RPMI8226 (cell line): ENCODE results near the gene MORC2.

Experiments used
- DNase-seq: peaks from one replicate; pipeline ENCODE4 v3.0.0-alpha.2; 2015

MORC2 gene

GRCh38 chr22:30918761-30919160 is 49.8 kb downstream of the MORC2 start:
- no peak for DNase-seq

DNA sequence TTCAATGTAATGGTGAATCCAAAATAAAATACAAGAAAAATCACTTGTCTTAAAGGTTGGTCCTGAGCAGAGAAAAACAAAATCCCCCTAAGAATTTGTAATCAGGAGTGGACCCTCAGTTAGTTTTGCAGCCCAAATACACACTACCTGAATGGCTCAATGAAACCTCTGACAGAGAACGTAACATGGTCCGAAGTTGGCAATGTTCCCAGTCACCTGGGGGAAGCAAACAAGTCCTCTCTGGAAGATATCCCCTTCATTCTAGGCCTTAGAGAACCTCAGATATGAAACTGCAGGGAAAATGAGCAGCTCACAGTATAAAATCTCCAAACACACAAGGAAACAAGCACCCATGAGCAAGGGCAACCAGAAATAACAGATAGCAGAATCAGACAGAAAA is 58.2 kb downstream of the MORC2 start:
- peak; percentile 20 for DNase-seq

GRCh38 chr22:30909306-30909705 is 59.3 kb downstream of the MORC2 start:
- DNase-seq, result no peak

- DNase-seq, result no peak
These were observed 60.5 kb downstream of the MORC2 start for GRCh38 chr22:30908051-30908461.

GRCh38 chr22:30906946-30907345 is 61.6 kb downstream of the MORC2 start:
- DNase-seq, result no peak

- no peak for DNase-seq
These were observed 62.2 kb downstream of the MORC2 start for GRCh38 chr22:30906411-30906810.

- no peak for DNase-seq
These were observed 62.8 kb downstream of the MORC2 start for GRCh38 chr22:30905696-30906341.

GRCh38 chr22:30903876-30904460 is 64.6 kb downstream of the MORC2 start:
- no peak for DNase-seq

DNA sequence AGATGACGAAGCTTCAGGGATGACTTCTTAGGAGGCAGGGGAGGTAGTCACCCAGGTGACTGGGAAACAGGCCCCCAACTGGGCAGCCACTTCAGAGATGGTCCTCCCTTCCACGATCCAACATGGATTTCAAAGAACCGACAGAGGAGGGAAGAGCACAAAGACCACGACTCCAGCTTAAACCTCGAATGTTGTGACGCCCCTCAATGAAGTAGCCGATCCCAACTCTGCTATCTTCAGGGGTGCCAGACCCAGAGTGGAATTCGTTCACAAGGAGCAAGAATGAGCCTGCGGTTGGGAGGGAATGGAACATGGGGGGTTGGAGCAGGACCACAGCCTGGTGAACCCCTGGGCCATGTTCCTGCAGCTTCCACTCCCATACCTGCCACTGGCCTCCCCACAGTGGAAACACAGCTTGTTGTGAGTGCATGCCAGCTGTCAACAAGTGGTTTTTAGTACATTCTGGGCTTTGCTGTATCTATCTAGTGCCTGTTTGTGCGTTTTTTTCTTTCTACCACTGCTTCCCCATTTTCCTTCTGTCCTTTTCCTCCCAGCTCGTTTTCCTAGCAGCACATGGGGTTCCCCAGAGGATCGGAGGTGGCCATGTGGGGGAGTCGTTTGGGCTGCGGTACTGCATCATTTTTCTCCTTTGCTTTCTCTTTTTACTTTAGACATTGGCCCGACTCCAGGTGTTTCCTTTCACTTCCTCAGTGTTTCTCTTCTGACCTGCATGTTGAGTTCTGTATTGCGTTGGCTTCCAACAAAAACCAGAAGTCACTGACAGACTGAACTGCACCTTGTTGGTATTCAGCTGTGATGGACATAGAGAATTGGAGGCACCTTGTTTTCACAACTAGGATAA is 65.8 kb downstream of the MORC2 start:
- peak; percentile 86 for DNase-seq

DNA sequence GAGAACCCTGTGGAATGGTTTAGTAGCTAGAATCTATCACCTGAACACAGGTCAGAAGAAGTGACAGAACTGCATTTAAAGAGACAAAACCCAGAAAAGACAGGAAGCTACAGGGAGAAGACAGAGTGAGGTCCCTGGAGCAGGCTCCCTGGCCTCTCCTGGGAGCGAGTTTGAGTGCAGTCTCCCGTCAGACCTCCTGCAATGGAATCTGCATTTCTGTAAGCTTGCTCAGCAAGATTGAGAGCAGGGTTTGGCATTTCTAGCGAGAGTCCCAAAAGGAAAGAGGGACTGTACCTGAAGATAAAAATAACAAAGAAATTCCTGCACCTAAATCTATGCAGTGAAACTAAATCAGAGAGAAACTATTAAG is 74.2 kb downstream of the MORC2 start:
- no peak for DNase-seq

DNA sequence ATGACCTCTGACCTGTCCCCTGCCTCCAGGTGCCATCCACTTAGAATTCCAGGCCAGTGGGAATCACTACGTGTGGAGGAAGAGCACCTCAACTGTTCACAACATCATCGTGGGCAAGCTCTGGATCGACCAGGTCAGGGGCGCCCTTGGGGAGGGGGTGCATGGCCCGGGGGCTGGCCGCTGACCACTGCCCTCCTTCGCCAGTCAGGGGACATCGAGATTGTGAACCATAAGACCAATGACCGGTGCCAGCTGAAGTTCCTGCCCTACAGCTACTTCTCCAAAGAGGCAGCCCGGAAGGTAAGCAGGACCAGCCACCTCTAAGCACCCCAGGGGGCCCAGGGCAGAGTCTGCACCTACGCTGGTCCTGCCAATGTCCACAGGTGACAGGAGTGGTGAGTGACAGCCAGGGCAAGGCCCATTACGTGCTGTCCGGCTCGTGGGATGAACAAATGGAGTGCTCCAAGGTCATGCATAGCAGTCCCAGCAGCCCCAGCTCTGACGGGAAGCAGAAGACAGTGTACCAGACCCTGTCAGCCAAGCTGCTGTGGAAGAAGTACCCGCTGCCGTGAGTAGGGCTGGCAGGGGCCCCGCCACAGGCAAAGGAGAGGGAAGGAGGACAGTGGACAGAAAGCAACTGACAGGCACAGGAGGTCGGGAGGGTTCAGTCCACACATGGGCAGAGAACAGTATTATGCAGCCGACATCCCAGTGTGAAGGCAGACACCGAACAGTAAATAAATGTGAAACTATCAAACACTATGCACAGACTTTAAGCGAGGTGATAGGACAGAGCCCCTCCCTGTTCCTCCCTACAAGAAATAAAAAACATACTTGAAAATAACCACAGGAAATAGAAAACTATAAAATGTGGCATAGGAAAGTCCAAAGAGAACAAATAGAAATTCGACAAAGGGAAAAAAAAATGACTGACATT is 74.9 kb downstream of the MORC2 start:
- no peak for DNase-seq

- no peak for DNase-seq
These were observed 75.8 kb downstream of the MORC2 start for GRCh38 chr22:30892731-30893221.

- DNase-seq, result no peak
These were observed 76.3 kb downstream of the MORC2 start for GRCh38 chr22:30892286-30892685.

DNA sequence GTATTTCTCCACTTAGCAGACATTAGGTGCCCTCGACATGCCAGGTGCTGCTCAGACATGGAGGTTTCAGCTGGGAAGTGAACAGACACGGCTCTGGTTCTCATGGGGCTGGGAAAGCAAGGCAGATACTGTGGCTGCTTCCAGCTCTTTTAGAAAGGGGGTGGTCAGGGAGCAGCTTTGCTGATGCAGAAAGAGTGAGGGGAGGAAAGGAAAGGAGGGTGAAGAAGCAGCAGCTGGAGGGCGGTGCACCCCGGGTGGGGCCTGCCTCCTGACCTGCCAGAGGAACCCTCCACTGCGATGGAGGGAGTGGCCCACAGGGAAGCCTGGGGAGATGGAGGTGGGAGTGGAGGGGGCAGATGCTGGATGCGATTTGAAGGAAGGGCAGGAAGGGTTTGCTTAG is 76.8 kb downstream of the MORC2 start:
- no peak for DNase-seq

GRCh38 chr22:30891443-30891755 is 77.2 kb downstream of the MORC2 start:
- no peak for DNase-seq

DNA sequence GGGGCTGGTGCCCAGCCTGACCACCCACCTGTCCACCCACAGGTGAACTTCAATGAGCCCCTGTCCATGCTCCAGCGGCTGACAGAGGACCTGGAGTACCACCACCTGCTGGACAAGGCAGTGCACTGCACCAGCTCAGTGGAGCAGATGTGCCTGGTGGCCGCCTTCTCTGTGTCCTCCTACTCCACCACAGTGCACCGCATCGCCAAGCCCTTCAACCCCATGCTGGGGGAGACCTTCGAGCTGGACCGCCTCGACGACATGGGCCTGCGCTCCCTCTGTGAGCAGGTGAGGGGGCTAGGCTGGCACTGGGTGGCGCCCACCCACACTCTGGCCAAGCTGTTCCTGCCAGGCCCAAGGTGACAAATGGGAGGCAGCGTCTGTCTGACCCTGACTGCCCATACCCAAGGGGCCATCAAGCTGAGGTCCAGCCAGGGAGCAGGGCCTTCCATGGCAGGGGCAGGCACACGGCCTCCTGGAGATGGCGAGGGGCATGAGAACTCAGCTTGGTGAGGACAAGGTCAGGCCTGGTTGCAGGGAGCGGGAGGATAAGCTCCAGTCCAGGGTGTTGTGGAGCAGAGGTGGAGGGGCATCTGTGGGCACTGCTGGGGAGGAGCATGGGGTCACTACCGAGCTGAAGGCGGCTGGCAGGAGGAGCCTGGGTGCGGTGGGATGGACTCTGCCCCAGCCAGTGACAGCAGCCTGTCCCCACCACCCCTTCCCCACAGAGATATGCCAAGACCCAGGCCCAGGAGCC is 77.7 kb downstream of the MORC2 start:
- peak; percentile 57 for DNase-seq

DNA sequence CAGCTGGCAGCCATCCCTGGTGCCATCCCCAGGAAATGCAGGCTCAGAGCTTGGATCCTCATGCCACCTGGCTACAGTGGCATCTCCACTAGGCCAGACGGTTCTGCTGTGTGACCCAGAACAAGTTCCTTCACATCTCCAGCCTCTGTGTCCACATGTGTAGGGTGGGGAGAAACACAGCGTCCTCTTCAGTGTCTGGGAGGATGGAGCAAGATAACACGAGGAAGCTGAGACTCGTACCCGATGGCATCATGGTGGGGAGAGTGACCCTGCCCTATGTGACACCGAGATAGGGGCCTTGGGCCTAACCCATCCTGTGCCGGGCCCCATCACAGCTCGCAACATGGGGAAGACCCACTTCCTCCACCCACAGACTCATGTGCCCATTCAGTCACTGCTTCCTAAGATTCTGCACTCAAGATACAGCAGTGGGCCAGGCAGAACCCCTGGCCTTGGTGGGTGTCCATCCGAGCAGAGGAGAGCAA is 78.5 kb downstream of the MORC2 start:
- no peak for DNase-seq

DNA sequence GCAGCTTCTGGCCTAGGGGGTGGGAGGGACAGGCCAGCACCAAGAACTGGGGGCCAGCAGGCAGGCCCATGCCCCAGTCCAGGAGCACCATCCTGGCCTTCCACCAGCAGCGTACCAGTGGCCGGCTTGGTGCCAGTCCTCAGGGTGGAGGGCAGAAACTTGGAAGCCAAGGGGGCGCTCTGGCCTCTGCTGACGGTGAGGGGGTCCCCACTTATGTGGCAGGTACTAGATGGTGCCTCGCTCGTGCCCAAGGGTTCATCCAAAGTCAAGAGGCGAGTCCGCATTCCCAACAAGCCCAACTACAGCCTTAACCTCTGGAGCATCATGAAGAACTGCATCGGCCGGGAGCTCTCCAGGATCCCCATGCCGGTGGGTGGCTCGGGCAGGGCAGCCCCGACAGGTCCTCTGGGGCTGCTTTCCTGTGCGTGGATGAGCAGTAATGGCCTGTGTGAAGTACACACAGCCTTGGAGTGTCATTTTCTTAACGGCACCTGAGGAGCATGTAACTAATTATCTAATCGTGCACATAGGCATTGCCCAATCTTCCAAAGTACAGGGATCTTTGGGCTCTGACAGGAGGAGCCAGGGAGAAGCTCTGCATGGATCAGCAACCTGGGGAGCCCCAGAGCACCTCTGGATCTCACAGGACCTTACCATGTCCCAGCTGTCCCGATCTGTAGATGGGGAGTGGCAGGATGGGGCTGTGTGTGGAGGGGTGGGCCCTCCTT is 79.1 kb downstream of the MORC2 start:
- no peak for DNase-seq

GRCh38 chr22:30887861-30888260 is 80.7 kb downstream of the MORC2 start:
- DNase-seq, result no peak

GRCh38 chr22:30887453-30887852 is 81.1 kb downstream of the MORC2 start:
- DNase-seq, result no peak

DNA sequence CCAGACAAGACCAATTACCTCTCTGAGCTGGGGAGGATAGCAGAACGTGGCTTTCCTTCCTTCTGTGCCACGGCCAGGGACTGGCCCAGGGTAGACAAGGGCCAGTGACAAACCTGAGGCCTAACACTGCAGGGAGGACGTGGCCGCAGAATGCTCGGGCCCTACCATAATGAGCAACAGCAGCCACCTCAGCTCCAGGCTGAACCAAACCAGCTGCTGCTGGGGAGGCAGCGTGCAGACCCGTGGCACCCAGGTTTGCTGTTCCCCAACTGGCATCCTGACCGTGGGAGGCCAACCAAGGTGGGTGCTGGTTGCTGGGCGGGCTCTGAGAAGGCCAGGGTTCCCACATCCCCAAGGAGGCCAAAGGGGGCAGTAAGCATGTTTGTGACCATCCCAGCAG is 83.0 kb downstream of the MORC2 start:
- no peak for DNase-seq
